Measurements from ENCODE around the gene ADGRG6. TPM values are rescaled to one million over a fixed set of nuclear protein-coding genes. Genes with fewer than 3 reads are reported as not detected.

ADGRG6 gene
- total RNA-seq, 1 experiment from 2014 or later = 2.5 TPM

DNA sequence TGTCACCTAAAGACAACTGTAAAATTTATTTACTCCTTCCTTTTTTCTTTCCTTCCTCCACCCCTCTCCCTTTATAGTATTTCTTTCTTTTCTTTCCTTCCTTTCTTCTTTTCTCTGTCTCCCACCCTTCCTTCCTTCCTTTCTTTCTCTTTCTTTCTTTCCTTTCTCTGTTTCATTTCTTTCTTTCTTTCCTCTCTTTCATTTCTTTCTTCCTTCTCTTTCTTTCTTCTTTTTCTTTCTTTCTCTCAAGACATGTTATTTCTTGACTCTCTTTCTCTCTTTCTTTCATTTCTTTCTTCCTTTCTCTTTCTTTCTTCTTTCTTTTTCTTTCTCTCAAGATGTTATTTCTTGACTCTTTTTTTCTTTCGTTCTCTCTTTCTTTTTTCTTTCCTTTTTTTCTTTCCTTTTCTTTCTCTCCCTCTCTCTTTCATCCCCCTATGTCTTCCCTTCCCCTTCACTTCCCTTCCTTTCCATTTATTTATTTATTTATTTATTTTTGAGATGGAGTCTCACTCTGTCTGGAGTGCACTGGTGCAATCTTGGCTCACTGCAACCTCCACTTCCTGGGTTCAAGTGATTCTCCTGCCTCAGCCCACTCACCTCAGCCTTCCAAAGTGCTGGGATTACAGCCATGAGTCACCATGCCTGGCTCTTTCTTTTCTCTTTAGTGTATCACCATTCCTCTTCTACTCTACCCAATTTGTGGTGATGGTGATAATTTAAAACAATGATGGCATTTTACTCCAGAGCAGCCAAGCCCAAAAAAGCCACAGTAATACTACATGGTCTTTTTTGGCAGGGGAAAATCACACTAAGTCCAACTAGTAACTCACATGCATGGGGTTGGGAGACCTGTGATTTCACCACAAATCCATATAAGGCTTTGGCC, 188.2 kb downstream of the ADGRG6 start:
- Histone ChIP-seq H3K27ac (ENCODE audit: insufficient read length, low read depth, low read length) (no peak overlapping the region), H3K79me2 (ENCODE audit: insufficient read depth, low read length) (no peaks in the 10 kb centered on the region), H4K91ac (ENCODE audit: insufficient read length, low read depth, low read length) (no peak overlapping the region), H3K9me3 (ENCODE audit: control insufficient read depth, low read depth, low read length) (no peaks in the 10 kb centered on the region), H2BK5ac (ENCODE audit: insufficient read length, low read length) (no peak overlapping the region), H2BK120ac (ENCODE audit: low read depth, low read length, poor library complexity, severe bottlenecking) (no peak overlapping the region), H3K14ac (ENCODE audit: insufficient read depth, low read length) (no peak overlapping the region), H4K5ac (ENCODE audit: insufficient read length, low read depth, low read length) (no peak overlapping the region), H2BK15ac (ENCODE audit: low read depth, low read length) (no peak overlapping the region), H3K27me3 (ENCODE audit: insufficient read depth, low read length) (no peaks in the 10 kb centered on the region), H3K23me2 (ENCODE audit: insufficient read length, low read depth, low read length, poor library complexity, severe bottlenecking) (no peaks in the 10 kb centered on the region), H3K4me1 (ENCODE audit: insufficient read depth, low read length) (no peaks in the 10 kb centered on the region), H2AFZ (ENCODE audit: low read length) (no peak overlapping the region), H4K20me1 (ENCODE audit: control insufficient read depth, insufficient read depth, insufficient read length) (no peaks in the 10 kb centered on the region), H3K9ac (ENCODE audit: extremely low read depth, insufficient read length, low read length) (no peak overlapping the region), H3K56ac (ENCODE audit: insufficient read length, low read depth, low read length) (no peak overlapping the region), H3K4ac (ENCODE audit: low read depth, low read length) (no peak overlapping the region), H4K8ac (replicated peaks; ENCODE audit: insufficient read length, low read depth, low read length) (no peak overlapping the region), H3T11ph (ENCODE audit: low read length) (no peak overlapping the region), H3K79me1 (ENCODE audit: insufficient read depth, low read depth, low read length, poor library complexity, severe bottlenecking) (no peaks in the 10 kb centered on the region), H2BK12ac (ENCODE audit: insufficient read length, low read depth, low read length) (no peak overlapping the region), H3K23ac (ENCODE audit: insufficient read length, low read depth, low read length) (no peak overlapping the region), H3K4me2 (ENCODE audit: insufficient read depth, insufficient read length, low read length) (no peak overlapping the region), H2BK20ac (ENCODE audit: low read depth, low read length, poor library complexity, severe bottlenecking) (no peak overlapping the region), H2AK5ac (ENCODE audit: insufficient read length, low read length) (no peak overlapping the region), H3K18ac (ENCODE audit: insufficient read length, low read depth, low read length) (no peak overlapping the region)
- H3K4me3 Mint-ChIP-seq = no peak overlapping the region; a peak in 1 of 5 replicates
- no peaks in the 10 kb centered on the region; a peak in 3 of 5 replicates for H3K9me3 Mint-ChIP-seq
- H3K27me3 Mint-ChIP-seq (ENCODE audit: low read depth) = no peaks in the 10 kb centered on the region; the same call in 1 of the 2 replicates
- no CpG with 5 or more reads among the region's 1 CpG for WGBS (ENCODE audit: extremely low coverage, insufficient read length, low lambda C conversion rate)
- TF ChIP-seq CTCF (conservative IDR thresholded peaks at IDR 0.05) = no peak
- H3K27ac Mint-ChIP-seq = no peak overlapping the region
- H3K4me1 Mint-ChIP-seq = peaks cover 0 to 4% of the 10 kb centered on the region in 2 experiments; a peak in 2 of 4 replicates
- H3K36me3 Mint-ChIP-seq (ENCODE audit: insufficient read depth in 1 of 3, low read depth in 3 of 3) = no peaks in the 10 kb centered on the region; a peak in 1 of 7 replicates
- DNase-seq = no peak

Other genes starting within 250 kb of the ADGRG6 start
- gene GJE1, start 169.1 kb upstream of the ADGRG6 start, total RNA-seq (2021) = not detected in 2 replicates
- gene NMBR, start 154.9 kb upstream of the ADGRG6 start, total RNA-seq (2021) = not detected in 2 replicates
- 62.4 and 63.1 TPM in 2 replicates for gene VTA1, start 154.7 kb upstream of the ADGRG6 start, total RNA-seq (2021)